Astrocyte of the cerebellum (primary cell): Measurements from ENCODE around the gene PAPPA.

Experiments used
- DNase-seq: peaks from one replicate; pipeline ENCODE4 v3.0.0-alpha.2; 2011; ENCODE audit warnings: low read depth
- H3K4me3 ChIP-seq: 2 replicates; pipeline ENCODE4 v1.5.1; 2011; ENCODE audit warnings: mild to moderate bottlenecking, low read depth, low read length, moderate library complexity
- in situ Hi-C: cut with HindIII; loops from 2 replicates; pipeline ENCODE4 v1.10.0; 2017; ENCODE audit warnings: low sequenced_read_pairs
- TF ChIP-seq, protein P1 (sequence below): IDR thresholded peaks from 2 replicates; pipeline ENCODE4 v1.5.1; 2012; ENCODE audit warnings: low read length, low read depth, moderate library complexity, mild to moderate bottlenecking; ENCODE audit errors: missing control alignments

The PAPPA gene

DNA sequence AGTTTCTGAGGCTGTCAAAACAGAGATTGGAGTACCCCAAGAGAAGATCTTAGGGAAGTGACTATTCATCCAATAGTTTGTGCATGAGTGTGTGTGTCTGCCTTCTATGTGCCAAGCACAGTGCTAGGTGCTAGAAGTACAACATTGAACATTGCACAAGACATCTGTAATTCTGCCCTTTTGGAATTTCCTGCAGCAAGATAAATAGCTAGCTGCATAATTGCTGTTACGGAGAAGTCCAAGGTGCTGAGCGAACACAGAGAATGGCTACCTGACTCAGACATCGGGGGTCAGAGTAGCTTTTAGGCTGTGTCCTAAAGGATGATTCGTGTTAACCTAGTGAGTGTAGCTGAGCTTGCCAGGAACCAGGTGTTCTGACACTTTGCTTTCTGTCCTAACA is 44.8 kb downstream of the PAPPA start:
- in situ Hi-C loops, result no loop called here
- no peak for DNase-seq
- H3K4me3 ChIP-seq, result no peak overlapping the region
- TF ChIP-seq, protein P1, sequence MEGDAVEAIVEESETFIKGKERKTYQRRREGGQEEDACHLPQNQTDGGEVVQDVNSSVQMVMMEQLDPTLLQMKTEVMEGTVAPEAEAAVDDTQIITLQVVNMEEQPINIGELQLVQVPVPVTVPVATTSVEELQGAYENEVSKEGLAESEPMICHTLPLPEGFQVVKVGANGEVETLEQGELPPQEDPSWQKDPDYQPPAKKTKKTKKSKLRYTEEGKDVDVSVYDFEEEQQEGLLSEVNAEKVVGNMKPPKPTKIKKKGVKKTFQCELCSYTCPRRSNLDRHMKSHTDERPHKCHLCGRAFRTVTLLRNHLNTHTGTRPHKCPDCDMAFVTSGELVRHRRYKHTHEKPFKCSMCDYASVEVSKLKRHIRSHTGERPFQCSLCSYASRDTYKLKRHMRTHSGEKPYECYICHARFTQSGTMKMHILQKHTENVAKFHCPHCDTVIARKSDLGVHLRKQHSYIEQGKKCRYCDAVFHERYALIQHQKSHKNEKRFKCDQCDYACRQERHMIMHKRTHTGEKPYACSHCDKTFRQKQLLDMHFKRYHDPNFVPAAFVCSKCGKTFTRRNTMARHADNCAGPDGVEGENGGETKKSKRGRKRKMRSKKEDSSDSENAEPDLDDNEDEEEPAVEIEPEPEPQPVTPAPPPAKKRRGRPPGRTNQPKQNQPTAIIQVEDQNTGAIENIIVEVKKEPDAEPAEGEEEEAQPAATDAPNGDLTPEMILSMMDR, result no peak

DNA sequence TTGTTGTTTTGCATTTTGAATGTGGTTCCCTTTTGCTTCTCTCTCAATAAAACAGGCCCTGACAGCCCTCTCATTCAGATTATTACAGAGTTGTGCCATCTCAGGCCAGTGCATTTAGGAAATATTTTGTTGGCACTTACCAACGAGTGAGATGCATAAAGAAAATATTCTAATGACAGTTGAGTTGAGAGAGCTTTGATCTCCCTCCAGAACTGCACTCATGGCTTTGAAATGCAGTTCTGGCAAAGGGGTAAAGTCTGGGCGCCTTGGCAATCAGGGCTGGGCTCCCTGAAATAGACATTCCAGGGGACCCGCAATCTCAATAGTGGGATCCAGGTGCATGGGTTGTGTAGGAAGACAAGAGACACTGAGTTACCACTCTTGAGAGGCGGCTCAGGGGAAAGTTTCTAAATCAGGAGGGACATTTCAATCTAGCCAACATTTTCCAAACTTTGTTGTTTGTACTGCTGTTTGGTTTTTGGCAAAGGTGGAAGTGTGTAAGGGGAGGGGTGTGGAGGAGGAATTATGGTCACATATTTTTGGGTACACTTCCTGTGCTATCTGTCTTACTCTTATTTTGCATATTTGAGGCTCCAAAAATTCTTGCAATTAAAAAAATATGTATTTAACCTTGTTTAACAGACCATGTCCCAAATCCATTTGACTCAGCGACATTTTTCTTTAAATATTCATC is 48.8 kb downstream of the PAPPA start:
- TF ChIP-seq, protein P1, result no peak
- in situ Hi-C loops, result no loop called here
- DNase-seq, result no peak
- no peak overlapping the region for H3K4me3 ChIP-seq

DNA sequence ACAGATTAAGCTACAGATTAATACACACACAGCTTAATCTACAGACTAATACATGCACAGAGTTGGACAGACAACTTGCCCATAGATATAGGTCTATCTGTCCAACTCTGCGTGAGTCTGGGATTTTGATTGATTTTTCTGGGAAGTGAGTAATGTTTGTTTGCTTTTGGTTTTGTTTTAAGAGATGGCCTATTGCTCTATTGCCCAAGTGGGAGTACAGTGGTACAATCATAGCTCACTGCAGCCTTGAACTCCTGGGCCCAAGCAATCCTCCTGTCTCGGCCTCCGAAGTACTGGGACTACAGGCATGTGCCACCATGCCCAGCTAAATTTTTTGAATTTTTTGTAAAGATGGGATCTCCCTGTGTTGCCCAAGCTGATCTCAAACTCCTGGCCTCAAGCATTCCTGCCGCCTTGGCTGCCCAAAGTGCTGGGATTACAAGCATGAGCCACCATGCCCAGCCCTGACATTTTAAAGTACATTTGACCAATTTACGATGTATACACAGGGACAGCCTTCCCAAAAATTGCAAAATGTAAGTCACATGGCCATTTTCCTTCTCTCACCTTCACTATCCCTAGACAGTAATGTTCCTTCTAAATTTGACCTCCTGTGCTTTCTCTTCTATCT is 50.8 kb downstream of the PAPPA start:
- in situ Hi-C loops, result no loop called here
- DNase-seq, result no peak
- no peak overlapping the region for H3K4me3 ChIP-seq
- TF ChIP-seq, protein P1, result no peak

DNA sequence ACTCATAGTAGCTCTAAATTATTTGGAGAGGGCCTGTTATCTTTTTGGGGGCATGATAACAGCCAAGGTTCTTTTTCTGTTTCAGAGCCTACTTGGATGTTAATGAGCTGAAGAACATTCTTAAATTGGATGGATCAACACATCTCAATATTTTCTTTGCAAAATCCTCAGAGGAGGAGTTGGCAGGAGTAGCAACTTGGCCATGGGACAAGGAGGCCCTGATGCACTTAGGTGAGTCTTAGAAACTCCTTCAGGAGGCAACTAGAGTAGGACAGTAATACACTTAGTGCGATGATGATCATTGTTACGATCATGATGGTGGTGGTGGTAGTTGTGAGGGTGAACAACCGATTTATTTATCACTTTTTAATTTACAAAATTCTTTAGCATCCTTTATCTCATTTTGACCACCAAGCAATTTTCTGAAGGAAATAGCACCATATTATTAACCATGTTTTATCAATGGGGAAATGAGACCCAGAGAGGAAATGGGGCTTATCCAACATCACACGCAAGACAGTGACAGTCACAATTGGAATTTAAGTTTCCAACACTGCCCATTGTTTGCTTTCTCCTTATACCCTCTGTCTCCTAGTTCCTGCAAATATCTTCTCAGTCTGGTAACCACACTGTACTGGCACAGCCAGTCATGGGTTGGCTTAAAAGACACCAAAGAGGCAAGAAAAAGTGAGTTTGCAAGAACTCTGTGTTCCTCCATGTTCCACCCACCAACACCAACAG is 54.0 kb downstream of the PAPPA start:
- DNase-seq, result no peak
- in situ Hi-C loops, result no loop called here
- H3K4me3 ChIP-seq, result no peak overlapping the region
- TF ChIP-seq, protein P1, result no peak

DNA sequence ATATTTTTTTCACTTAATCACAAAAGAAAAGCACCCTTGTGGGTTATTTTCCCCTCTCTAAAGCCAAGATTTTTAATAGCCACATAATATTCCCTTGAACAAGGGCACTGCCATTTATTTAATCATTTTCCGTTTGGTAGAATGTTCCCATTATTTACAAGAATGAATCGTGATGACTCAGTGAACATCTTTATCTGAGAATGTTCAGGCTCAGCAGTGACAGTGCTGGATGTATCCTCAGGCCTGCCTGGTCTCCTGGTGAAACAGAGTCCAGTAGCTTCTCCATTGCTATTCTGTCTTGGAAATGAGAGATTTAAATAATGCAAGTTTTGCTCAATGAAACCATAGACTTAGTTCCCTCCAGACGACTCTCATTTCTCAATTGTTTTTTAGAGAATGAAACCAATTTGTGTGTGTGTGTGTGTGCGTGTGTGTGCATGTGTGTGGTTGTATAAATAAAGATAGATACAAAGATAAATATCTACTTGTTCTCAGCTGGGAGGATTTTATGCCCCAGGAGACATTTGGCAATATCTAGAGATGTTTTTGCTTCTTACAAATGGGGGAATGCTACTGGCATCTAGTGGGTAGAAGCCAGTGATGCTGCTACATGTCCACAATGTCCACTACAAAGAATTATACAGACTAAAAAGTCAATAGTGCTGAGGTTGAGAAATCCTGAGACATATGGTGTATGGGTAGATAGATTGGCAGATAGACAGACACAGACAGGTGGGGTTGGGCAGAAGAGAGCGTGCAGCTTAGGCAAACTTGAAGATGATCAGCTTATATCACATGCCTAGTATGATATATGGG is 55.0 kb downstream of the PAPPA start:
- H3K4me3 ChIP-seq, result no peak overlapping the region
- TF ChIP-seq, protein P1, result no peak
- DNase-seq, result no peak
- in situ Hi-C loops, result no loop called here
